Adrenal gland (tissue), 5 donors: ENCODE results near the gene SYT13.

ENCODE experiments used
- CTCF ChIP-seq, 6 experiments: fragments of 450-650 bp in 4 of 6; fragments of 200-600 bp in 2 of 6; sonication (generic) in 1 of 6; IDR thresholded peaks; 1 replicate in 5 of 6; 2 replicates in 1 of 6; pipeline versions ENCODE4 v1.5.1 to v1.8.0; 2016 to 2021; ENCODE audit warnings: antibody characterized with exemption in 6 of 6, mild to moderate bottlenecking in 2 of 6, moderate library complexity in 1 of 6
- POLR2A ChIP-seq, 2 donors: fragments of 450-650 bp; IDR thresholded peaks; one replicate each; pipeline ENCODE4 v1.6.1; 2017; ENCODE audit warnings: antibody characterized with exemption in 2 of 2, mild to moderate bottlenecking in 2 of 2, moderate library complexity in 1 of 2
- donor health status: DM: no; HTN: no; CAD: no.

- TF ChIP-seq CTCF (IDR thresholded peaks at IDR 0.05) (no peak), POLR2A (IDR thresholded peaks at IDR 0.05) (no peak)
These were observed 76.9 kb downstream of the SYT13 start for GRCh38 chr11:45209000-45209879.
